Measurements from ENCODE around the gene RAB5A. TPM values are rescaled to one million over a fixed set of nuclear protein-coding genes. Genes with fewer than 3 reads are reported as not detected.

The RAB5A gene
- total and polyA plus RNA-seq, 9 donors: 24.6 to 65.8 (median 46.9) TPM

- no peaks in the 10 kb centered on the region for H3K4me1 ChIP-seq (ENCODE audit: insufficient read depth)
- no peaks in the 10 kb centered on the region for H3K36me3 ChIP-seq
- H3K27ac ChIP-seq: no peak overlapping the region
- 81 to 91% (median 84%) methylated on average over 1 of the region's 1 CpG for WGBS, 3 donors
- intact Hi-C loops (cut with DNase I): loop anchor here in 2 of 4 donors (10.0 kb wide), 2 partner anchors 94 to 244 kb away; partner anchors contain the start of gene SGO1 (in 1 of the 2)
- H3K4me3 ChIP-seq: no peak overlapping the region
- no peak for TF ChIP-seq EP300 (IDR thresholded peaks at IDR 0.05)
- no peak for TF ChIP-seq CTCF (IDR thresholded peaks at IDR 0.05)
- TF ChIP-seq POLR2A (IDR thresholded peaks at IDR 0.05): no peak
- H3K27me3 ChIP-seq: no peaks in the 10 kb centered on the region
- DNase-seq: no peak
- no peaks in the 10 kb centered on the region for H3K9me3 ChIP-seq
These were observed 6.3 kb upstream of the RAB5A start for GRCh38 chr3:19940643-19941042.

DNA sequence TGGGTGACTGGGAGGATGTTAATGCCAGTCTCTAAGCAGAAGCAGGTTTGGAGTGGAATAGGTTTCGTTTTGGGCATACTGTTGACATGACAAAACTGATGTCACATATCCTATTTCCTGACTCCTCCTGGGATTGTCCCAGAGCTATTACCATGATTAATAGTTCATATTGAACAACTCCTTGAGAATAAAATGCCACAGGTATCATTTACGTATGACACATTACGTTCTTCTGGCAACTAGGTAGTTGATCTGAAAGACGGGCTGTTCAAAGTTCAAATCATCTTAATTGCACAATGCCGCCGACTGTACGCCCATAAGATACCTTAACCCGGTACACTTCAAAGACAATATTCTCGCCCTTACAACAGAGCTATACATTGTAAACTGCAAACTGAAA lies 1.4 kb upstream of the RAB5A start:
- Histone ChIP-seq H3K9me3 (no peaks in the 10 kb centered on the region), H3K27ac (no peak overlapping the region), H3K4me1 (ENCODE audit: insufficient read depth) (peaks cover 4% of the 10 kb centered on the region), H3K36me3 (no peaks in the 10 kb centered on the region), H3K4me3 (no peak overlapping the region), H3K27me3 (no peaks in the 10 kb centered on the region)
- TF ChIP-seq CTCF (IDR thresholded peaks at IDR 0.05) (no peak), POLR2A (IDR thresholded peaks at IDR 0.05) (no peak), EP300 (IDR thresholded peaks at IDR 0.05) (no peak)
- WGBS, 3 donors: 96 to 98% (median 98%) methylated on average over 9 of the region's 9 CpGs
- DNase-seq: no peak
- intact Hi-C loops (cut with DNase I): loop anchor here in 3 of 4 donors (5.0 to 10.0 kb wide), 3 partner anchors 89 to 239 kb away; partner anchors contain the start of genes KAT2B (in 1 of the 3) and SGO1 (in 1 of the 3)

DNA sequence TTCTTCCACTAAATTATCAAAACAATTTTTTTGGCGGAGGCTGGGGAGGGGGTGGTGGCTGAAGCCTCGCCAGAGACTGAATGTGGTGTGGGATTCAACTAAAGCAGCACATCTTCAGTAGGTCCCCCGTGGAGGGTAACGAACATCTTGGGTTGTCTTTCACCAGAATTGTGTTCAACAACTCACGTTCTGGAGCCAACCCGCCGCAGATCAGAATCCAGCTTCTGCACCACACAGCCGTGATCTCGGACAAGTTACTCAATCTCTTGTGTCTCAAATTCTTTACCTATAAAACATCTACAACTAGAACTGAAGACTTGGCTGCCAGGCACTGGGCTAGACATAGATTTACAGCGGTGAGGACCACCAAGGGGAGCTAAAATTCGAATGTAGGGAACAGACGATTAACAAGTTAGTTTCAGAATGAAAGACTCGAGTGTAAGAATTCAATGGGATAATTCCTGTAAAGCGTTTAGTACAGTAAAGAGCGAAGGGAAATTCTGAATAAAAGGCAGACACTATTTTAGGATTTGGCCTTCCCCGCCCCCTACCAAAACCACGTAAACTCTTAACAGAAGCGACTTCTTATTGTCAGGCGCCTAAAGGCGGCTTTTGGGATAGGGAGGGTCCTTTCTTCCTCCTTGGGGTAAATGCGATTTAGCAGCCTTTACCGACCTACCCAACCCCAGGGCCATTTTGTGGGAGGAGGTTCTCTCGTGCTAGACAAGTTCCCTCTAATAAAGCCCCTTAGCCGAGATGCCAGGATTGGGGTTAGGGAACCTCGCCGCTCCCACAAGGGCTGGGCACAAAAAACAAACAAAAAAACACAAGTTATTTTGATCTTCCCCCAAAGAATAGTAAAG lies 697 bp upstream of the RAB5A start:
- TF ChIP-seq POLR2A (IDR thresholded peaks at IDR 0.05) (no peak), CTCF (IDR thresholded peaks at IDR 0.05) (peak in 1 of 3 donors; percentile 21), EP300 (IDR thresholded peaks at IDR 0.05) (no peak)
- Histone ChIP-seq H3K4me3 (peak overlapping the region; percentile 94), H3K27ac (peak overlapping the region; percentile 75 to 92), H3K36me3 (no peaks in the 10 kb centered on the region), H3K27me3 (no peaks in the 10 kb centered on the region), H3K9me3 (no peaks in the 10 kb centered on the region), H3K4me1 (ENCODE audit: insufficient read depth) (peaks cover 4% of the 10 kb centered on the region)
- DNase-seq: peak in 4 of 5 donors; percentile 12 to 40 (median 31)
- intact Hi-C loops (cut with DNase I): loop anchor here in 3 of 4 donors (5.0 to 10.0 kb wide), 3 partner anchors 89 to 239 kb away; partner anchors contain the start of genes KAT2B (in 1 of the 3) and SGO1 (in 1 of the 3)
- WGBS, 3 donors: 33 to 43% (median 34%) methylated on average over 26 of the region's 26 CpGs

DNA sequence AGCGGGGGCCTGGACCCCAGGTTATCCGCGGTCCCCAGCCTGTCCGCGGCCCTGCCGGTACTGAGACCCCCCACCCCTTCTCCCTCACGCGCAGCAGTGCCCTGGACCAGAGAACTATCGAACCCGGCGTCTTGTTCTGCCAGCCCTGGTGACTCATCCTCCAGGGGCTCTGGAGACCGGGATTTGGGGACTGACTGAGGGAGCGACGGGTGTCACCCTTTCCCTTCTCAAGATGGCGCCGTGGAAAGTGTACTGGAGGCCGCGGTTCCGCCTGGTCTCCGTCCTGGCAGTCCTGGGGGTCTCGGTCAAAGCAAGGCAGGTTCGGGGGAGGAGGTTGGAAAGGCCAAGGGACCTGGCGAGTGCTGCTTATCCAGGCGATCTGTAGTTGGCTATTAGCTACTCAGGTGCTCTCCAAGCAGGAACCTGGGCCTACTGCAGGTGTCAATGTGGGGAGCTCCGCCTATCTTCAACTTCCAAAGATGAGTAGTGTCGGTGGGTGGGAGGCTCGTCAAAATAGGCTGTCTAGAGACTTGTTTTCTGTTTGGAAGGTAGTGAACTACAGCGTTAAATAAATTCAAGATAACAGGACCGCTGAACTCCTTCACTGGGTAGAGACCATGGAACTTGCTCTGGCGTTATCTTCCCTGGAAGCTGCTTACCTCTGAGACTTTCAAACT lies 790 bp downstream of the RAB5A start:
- TF ChIP-seq EP300 (IDR thresholded peaks at IDR 0.05) (no peak), POLR2A (IDR thresholded peaks at IDR 0.05) (no peak), CTCF (IDR thresholded peaks at IDR 0.05) (no peak)
- peak overlapping the region; percentile 92 to 96 for H3K27ac ChIP-seq
- no peaks in the 10 kb centered on the region for H3K36me3 ChIP-seq
- H3K4me1 ChIP-seq (ENCODE audit: insufficient read depth): peaks cover 4% of the 10 kb centered on the region
- intact Hi-C loops (cut with DNase I): loop anchor here in 3 of 4 donors (1.0 to 10.0 kb wide), 4 partner anchors 87 to 237 kb away; partner anchors contain the start of genes KAT2B (in 2 of the 3) and SGO1 (in 1 of the 3)
- no peaks in the 10 kb centered on the region for H3K9me3 ChIP-seq
- DNase-seq: peak in 2 of 5 donors; percentile 41 to 53
- H3K27me3 ChIP-seq: no peaks in the 10 kb centered on the region
- 0 to 1% (median 1%) methylated on average over 16 to 30 of the region's 30 CpGs for WGBS, 3 donors
- peak overlapping the region; percentile 94 for H3K4me3 ChIP-seq

Measured in ovary (tissue), 9 donors.